K562 (cell line): ENCODE measurements around the gene DHX58. TPM values are rescaled to one million over a fixed set of nuclear protein-coding genes. Genes with fewer than 3 reads are reported as not detected.

Experiments
- CBX2 ChIP-seq: fragments of 200-600 bp; sonication (generic); IDR thresholded peaks from one replicate; pipeline ENCODE4 v1.6.1; 2012; ENCODE audit warnings: mild to moderate bottlenecking, low read length, inconsistent platforms; ENCODE audit not compliant: insufficient read depth, poor library complexity, severe bottlenecking
- CHCHD3 ChIP-seq: fragments of 250-450 bp; sonication (Bioruptor Pico); IDR thresholded peaks from 2 replicates; pipeline ENCODE4 v2.1.2; 2022; ENCODE audit warnings: mild to moderate bottlenecking
- CHD2 ChIP-seq: IDR thresholded peaks from 2 replicates; pipeline ENCODE4 v1.6.1; 2011; ENCODE audit warnings: low read depth, low read length
- DDX20 ChIP-seq: fragments of 450-650 bp; IDR thresholded peaks from 2 replicates; pipeline ENCODE4 v1.6.1; 2016; ENCODE audit warnings: missing genetic modification characterization, low read depth, mild to moderate bottlenecking, missing compliant biosample characterization, moderate library complexity
- DIDO1 ChIP-seq: fragments of 450-650 bp; IDR thresholded peaks from 2 replicates; pipeline ENCODE4 v1.6.1; 2016; ENCODE audit warnings: low read depth, missing biosample characterization, missing genetic modification characterization
- DMBX1 ChIP-seq: fragments of 250-450 bp; sonication (Bioruptor Pico); IDR thresholded peaks from 2 replicates; pipeline ENCODE4 v1.8.0; 2022; ENCODE audit warnings: inconsistent platforms, mild to moderate bottlenecking, moderate library complexity, borderline replicate concordance
- EP400 ChIP-seq: fragments of 450-650 bp; IDR thresholded peaks from 2 replicates; pipeline ENCODE4 v1.6.1; 2017; ENCODE audit warnings: antibody characterized with exemption, mild to moderate bottlenecking, moderate library complexity
- FOS ChIP-seq: IDR thresholded peaks from 3 replicates; pipeline ENCODE4 v1.6.1; 2011; ENCODE audit not compliant: insufficient read length; ENCODE audit errors: extremely low read depth
- HNRNPK ChIP-seq: fragments of 200-400 bp; formaldehyde crosslinking; IDR thresholded peaks from one replicate; pipeline ENCODE4 v1.6.1; 2018; ENCODE audit warnings: mild to moderate bottlenecking, low read depth, low read length; ENCODE audit not compliant: poor library complexity, severe bottlenecking
- IRF9 ChIP-seq: fragments of 450-650 bp; IDR thresholded peaks from 2 replicates; pipeline ENCODE4 v1.6.1; 2016; ENCODE audit warnings: missing biosample characterization, missing genetic modification characterization
- LARP7 ChIP-seq: fragments of 450-650 bp; IDR thresholded peaks from 2 replicates; pipeline ENCODE4 v1.6.1; 2016
- NBN ChIP-seq: fragments of 450-650 bp; IDR thresholded peaks from 2 replicates; pipeline ENCODE4 v1.6.1; 2016; ENCODE audit warnings: low read depth, mild to moderate bottlenecking
- NR1H2 ChIP-seq: sonication (generic); formaldehyde crosslinking; IDR thresholded peaks from 2 replicates; pipeline ENCODE4 v1.4.0; 2020; ENCODE audit warnings: mild to moderate bottlenecking, missing genetic modification reagents
- PRMT5 ChIP-seq: sonication (generic); formaldehyde crosslinking; IDR thresholded peaks from 2 replicates; pipeline ENCODE4 v1.5.0; 2020; ENCODE audit warnings: missing genetic modification reagents
- SP1 ChIP-seq: sonication (generic); formaldehyde crosslinking; IDR thresholded peaks from 2 replicates; pipeline ENCODE4 v1.8.1; 2022; ENCODE audit warnings: mild to moderate bottlenecking, missing genetic modification reagents
- ZNF277 ChIP-seq: fragments of 250-450 bp; sonication (Bioruptor Pico); IDR thresholded peaks from 2 replicates; pipeline ENCODE4 v1.8.0; 2022; ENCODE audit warnings: inconsistent platforms, mild to moderate bottlenecking, moderate library complexity, borderline replicate concordance
- ZNF583 ChIP-seq: fragments of 250-450 bp; sonication (Bioruptor Pico); IDR thresholded peaks from 2 replicates; pipeline ENCODE4 v1.4.0; 2020
- ZNF830 ChIP-seq: fragments of 250-450 bp; sonication (Bioruptor Pico); IDR thresholded peaks from 2 replicates; pipeline ENCODE4 v1.5.0; 2021; ENCODE audit warnings: mild to moderate bottlenecking
- polyA plus RNA-seq, 8 experiments: library from polyadenylated mRNA; depleted of rRNA in 4 of 8; stranded (reverse) in 5 of 8; unstranded in 3 of 8; fragments of >200 nt; fragmentation: Nextera tagmentation in 2 of 8; fragmentation: Illumina TruSeq in 1 of 8; extraction: Ambion mirVana in 2 of 8; extraction: Trizol in 1 of 8; gene quantifications; 2 replicates each; pipeline versions ENCODE4 v1.2.1 to v1.2.3, GENCODE V29; 2011 to 2014; ENCODE audit warnings: inconsistent platforms in 1 of 8, missing spikeins in 1 of 8
- total RNA-seq, 7 experiments: library from RNA; depleted of rRNA in 6 of 7; stranded (reverse); fragments of >200 nt in 6 of 7; fragmentation: Illumina TruSeq in 2 of 7; extraction: Trizol in 2 of 7; gene quantifications; 2 replicates each; pipeline versions ENCODE4 v1.2.1 to v1.2.3, GENCODE V29; 2011 to 2021; ENCODE audit warnings: low replicate concordance in 1 of 7
- TF ChIP-seq, protein P1 (sequence below): fragments of 450-650 bp; formaldehyde crosslinking; IDR thresholded peaks from 2 replicates; pipeline ENCODE4 v1.4.0; 2020; ENCODE audit warnings: mild to moderate bottlenecking, moderate library complexity
- TF ChIP-seq, protein P2 (sequence below): fragments of 450-650 bp; IDR thresholded peaks from 2 replicates; pipeline ENCODE4 v1.6.1; 2017; ENCODE audit warnings: antibody characterized with exemption, mild to moderate bottlenecking

The DHX58 gene
- total and polyA plus RNA-seq, 9 of the 15 experiments (the other 6 are each of a cell fraction or from before 2014, with no cell fraction given), result 0.15 to 3.0 (median 1.4) TPM

GRCh38 chr17:42107597-42108576 lies 4.6 kb downstream of the DHX58 start (continued):
- TF ChIP-seq NBN (no peak), LARP7 (no peak), CHD2 (no peak), DMBX1 (peak; percentile 89), ZNF277 (CRISPR knock-in tag) (no peak), CBX2 (no peak), FOS (no peak), ZNF830 (CRISPR knock-in tag) (no peak), HNRNPK (no peak), PRMT5 (CRISPR knock-in tag) (no peak), DIDO1 (no peak), EP400 (no peak), IRF9 (tag) (0 out of 2 replicates have a peak, but pooled peaks have one; percentile 44), CHCHD3 (CRISPR knock-in tag) (no peak), DDX20 (tag) (no peak), NR1H2 (CRISPR knock-in tag) (no peak), ZNF583 (peak; percentile 88), SP1 (CRISPR knock-in tag) (peak; percentile 71)
- TF ChIP-seq, protein P1, sequence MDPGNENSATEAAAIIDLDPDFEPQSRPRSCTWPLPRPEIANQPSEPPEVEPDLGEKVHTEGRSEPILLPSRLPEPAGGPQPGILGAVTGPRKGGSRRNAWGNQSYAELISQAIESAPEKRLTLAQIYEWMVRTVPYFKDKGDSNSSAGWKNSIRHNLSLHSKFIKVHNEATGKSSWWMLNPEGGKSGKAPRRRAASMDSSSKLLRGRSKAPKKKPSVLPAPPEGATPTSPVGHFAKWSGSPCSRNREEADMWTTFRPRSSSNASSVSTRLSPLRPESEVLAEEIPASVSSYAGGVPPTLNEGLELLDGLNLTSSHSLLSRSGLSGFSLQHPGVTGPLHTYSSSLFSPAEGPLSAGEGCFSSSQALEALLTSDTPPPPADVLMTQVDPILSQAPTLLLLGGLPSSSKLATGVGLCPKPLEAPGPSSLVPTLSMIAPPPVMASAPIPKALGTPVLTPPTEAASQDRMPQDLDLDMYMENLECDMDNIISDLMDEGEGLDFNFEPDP (CRISPR knock-in tag), result no peak
- TF ChIP-seq, protein P2, sequence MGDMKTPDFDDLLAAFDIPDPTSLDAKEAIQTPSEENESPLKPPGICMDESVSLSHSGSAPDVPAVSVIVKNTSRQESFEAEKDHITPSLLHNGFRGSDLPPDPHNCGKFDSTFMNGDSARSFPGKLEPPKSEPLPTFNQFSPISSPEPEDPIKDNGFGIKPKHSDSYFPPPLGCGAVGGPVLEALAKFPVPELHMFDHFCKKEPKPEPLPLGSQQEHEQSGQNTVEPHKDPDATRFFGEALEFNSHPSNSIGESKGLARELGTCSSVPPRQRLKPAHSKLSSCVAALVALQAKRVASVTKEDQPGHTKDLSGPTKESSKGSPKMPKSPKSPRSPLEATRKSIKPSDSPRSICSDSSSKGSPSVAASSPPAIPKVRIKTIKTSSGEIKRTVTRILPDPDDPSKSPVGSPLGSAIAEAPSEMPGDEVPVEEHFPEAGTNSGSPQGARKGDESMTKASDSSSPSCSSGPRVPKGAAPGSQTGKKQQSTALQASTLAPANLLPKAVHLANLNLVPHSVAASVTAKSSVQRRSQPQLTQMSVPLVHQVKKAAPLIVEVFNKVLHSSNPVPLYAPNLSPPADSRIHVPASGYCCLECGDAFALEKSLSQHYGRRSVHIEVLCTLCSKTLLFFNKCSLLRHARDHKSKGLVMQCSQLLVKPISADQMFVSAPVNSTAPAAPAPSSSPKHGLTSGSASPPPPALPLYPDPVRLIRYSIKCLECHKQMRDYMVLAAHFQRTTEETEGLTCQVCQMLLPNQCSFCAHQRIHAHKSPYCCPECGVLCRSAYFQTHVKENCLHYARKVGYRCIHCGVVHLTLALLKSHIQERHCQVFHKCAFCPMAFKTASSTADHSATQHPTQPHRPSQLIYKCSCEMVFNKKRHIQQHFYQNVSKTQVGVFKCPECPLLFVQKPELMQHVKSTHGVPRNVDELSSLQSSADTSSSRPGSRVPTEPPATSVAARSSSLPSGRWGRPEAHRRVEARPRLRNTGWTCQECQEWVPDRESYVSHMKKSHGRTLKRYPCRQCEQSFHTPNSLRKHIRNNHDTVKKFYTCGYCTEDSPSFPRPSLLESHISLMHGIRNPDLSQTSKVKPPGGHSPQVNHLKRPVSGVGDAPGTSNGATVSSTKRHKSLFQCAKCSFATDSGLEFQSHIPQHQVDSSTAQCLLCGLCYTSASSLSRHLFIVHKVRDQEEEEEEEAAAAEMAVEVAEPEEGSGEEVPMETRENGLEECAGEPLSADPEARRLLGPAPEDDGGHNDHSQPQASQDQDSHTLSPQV, result peak; percentile 98
